Testis (tissue), 2 donors: ENCODE measurements around the gene PNO1.

Experiments
- POLR2A ChIP-seq: fragments of 450-650 bp; IDR thresholded peaks from one replicate; pipeline ENCODE4 v1.6.1; 2017; ENCODE audit warnings: antibody characterized with exemption, mild to moderate bottlenecking, moderate library complexity
- TF ChIP-seq, protein P1 (sequence below), 3 experiments: fragments of 450-650 bp in 2 of 3; fragments of 200-600 bp in 1 of 3; sonication (generic) in 1 of 3; IDR thresholded peaks; one replicate each; pipeline ENCODE4 v1.5.1; 2016 to 2019; ENCODE audit warnings: antibody characterized with exemption in 3 of 3, mild to moderate bottlenecking in 2 of 3, moderate library complexity in 1 of 3

DNA sequence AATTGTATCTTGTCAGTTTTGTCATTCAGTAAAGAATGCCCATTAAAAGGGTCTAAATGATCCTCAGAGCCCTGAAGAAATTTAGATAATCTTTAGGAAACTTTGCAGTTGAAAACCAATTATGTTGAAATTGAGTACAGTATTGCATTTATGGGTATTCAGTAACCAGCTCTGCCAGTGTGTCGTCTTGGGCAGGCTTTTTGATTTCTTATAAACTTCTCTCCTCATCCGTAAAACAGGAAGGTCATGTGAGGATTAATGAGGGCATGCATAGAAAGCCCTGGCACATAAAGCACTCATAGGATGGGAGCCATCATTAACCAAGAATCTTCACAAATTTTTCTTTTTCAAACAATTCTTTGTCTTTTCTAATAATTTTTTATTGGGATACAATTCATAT, 14.8 kb downstream of the PNO1 start:
- no peak for TF ChIP-seq POLR2A
- TF ChIP-seq, protein P1, sequence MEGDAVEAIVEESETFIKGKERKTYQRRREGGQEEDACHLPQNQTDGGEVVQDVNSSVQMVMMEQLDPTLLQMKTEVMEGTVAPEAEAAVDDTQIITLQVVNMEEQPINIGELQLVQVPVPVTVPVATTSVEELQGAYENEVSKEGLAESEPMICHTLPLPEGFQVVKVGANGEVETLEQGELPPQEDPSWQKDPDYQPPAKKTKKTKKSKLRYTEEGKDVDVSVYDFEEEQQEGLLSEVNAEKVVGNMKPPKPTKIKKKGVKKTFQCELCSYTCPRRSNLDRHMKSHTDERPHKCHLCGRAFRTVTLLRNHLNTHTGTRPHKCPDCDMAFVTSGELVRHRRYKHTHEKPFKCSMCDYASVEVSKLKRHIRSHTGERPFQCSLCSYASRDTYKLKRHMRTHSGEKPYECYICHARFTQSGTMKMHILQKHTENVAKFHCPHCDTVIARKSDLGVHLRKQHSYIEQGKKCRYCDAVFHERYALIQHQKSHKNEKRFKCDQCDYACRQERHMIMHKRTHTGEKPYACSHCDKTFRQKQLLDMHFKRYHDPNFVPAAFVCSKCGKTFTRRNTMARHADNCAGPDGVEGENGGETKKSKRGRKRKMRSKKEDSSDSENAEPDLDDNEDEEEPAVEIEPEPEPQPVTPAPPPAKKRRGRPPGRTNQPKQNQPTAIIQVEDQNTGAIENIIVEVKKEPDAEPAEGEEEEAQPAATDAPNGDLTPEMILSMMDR (IDR thresholded peaks at IDR 0.05), result no peak
